VCaP (cell line): ENCODE data around the gene CT47C1.

Experiments
- H3K27ac ChIP-seq: fragments of 450-650 bp; 2 replicates; pipeline ENCODE4 v1.5.1; 2017
- CTCF ChIP-seq: fragments of 450-650 bp; conservative IDR thresholded peaks from 2 replicates; pipeline ENCODE4 v1.5.1; 2017; ENCODE audit warnings: mild to moderate bottlenecking, moderate library complexity

CT47C1 gene

GRCh38 chrX:119082278-119082677 lies 9.5 kb downstream of the CT47C1 start:
- no peak overlapping the region for H3K27ac ChIP-seq
- no peak for TF ChIP-seq CTCF

- no peak overlapping the region for H3K27ac ChIP-seq
- no peak for TF ChIP-seq CTCF
Observed at GRCh38 chrX:119084766-119085165, 12.0 kb downstream of the CT47C1 start.

- no peak overlapping the region for H3K27ac ChIP-seq
- no peak for TF ChIP-seq CTCF
Observed at GRCh38 chrX:119087121-119087520, 14.3 kb downstream of the CT47C1 start.

- H3K27ac ChIP-seq = no peak overlapping the region
- no peak for TF ChIP-seq CTCF
Observed at GRCh38 chrX:119089619-119090018, 16.8 kb downstream of the CT47C1 start.

GRCh38 chrX:119090627-119091026 lies 17.8 kb downstream of the CT47C1 start:
- TF ChIP-seq CTCF = no peak

GRCh38 chrX:119093991-119094735 lies 21.4 kb downstream of the CT47C1 start:
- no peak for TF ChIP-seq CTCF

More at GRCh38 chrX:119090627-119091026, 17.8 kb downstream of the CT47C1 start:
- H3K27ac ChIP-seq = no peak overlapping the region

GRCh38 chrX:119094819-119095218 lies 22.0 kb downstream of the CT47C1 start:
- no peak for TF ChIP-seq CTCF
- H3K27ac ChIP-seq = peak overlapping the region; percentile 64

More at GRCh38 chrX:119093991-119094735, 21.4 kb downstream of the CT47C1 start:
- peak overlapping the region; percentile 64 for H3K27ac ChIP-seq
